HEK293 (cell line): ENCODE results near the gene ANKRD44.

Source experiments
- SETDB1 ChIP-seq: IDR thresholded peaks from one replicate; pipeline ENCODE4 v1.6.1; 2017; ENCODE audit warnings: mild to moderate bottlenecking, low read length, moderate library complexity, mixed read lengths; ENCODE audit not compliant: insufficient read length
- ZNF639 ChIP-seq: fragments of 450-650 bp; formaldehyde crosslinking; IDR thresholded peaks from 2 replicates; pipeline ENCODE4 v1.5.1; 2016; ENCODE audit warnings: missing biosample characterization, missing genetic modification characterization

- TF ChIP-seq SETDB1 (no peak), ZNF639 (tag by site-specific recombination) (no peak)
Observed at GRCh38 chr2:197277794-197278193, 32.8 kb downstream of the ANKRD44 start.
